Activated CD4-positive, CD25-positive, alpha-beta regulatory T cell treated with anti-CD3 and anti-CD28 coated beads, Interleukin-2, amount 50 U/mL, for 24 hours (primary cell): ENCODE results near the gene ABAT.
"Not testable (repeated sequence)": the region's sequence is repeated elsewhere in the genome, so short reads cannot be mapped to it uniquely, and the experiment has no call there.

Experiments used
- ATAC-seq, 2 donors: fragments of 150-1000 bp; cut with Tn5 transposase; one replicate each; pipeline ENCODE4 v1.10.0; 2021; ENCODE audit warnings: mild to moderate bottlenecking in 1 of 2, moderate library complexity in 1 of 2

The ABAT gene

GRCh38 chr16:8682551-8683259 lies 8.3 kb downstream of the ABAT start:
- ATAC-seq: no peak

DNA sequence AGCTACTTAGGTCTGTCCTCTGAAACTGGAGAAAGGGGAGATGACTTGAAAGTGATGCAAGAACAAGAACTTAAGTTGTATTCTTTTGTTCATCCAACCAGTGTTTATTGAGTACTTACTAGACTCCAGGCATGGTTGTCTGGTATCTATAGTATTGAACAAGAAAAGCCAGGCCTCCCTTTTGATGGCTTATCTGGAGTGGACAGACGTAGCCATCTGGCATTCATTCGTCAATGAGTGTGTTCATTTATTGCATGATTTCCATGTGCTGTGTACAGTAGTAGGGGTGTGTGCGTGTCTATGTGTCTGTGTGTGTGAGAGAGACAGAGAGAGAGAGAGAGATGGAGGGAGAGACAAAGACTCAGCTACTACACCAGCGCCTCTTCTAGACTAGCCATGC lies 9.2 kb downstream of the ABAT start:
- ATAC-seq: no peak

DNA sequence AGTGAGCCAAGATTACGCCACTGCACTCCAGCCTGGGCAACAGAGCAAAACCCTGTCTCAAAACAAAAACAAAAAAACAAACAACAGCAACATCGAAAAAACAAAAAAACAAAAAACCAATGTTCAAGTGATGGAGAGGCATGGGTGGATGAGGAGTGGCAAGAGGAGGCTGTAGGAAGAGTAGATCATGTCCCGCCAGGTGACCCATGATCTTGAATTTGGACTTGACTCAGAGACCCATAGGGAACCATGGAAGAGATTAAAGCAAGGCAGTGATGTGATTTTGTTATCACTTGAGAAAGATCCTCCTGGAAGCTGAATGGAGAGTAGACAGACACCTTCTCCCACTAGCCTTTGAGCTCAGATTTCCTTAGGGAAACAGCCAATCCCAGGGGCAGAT lies 11.2 kb downstream of the ABAT start:
- ATAC-seq: no peak

DNA sequence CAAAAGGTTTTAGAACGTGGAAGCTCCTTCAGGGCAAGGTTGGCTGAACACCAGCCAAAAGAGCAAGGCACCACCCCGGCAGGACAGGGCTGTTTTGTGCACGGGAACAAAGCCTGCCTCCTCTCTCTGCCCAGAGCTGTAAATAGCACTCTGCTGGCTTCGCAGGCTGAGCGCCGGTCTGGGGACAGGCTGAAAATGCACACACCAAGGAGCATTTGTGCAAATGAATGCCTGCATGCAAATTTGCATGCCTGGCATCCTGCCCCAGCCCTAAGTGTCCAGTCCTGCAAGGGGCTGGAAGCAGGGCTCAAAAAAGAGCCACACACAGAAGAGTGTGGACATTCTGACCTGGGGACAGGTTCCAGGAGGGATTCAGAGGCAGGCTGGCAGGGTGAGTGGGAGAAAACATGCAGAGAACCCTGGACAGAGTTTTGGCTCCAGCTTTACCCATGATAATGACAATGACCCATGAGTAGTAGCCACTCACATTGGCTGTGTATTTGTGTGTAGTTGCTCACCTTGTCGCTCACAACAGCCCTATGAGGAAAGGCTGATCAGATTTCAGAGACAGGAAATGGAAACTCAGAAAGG lies 11.7 kb downstream of the ABAT start:
- no peak for ATAC-seq

DNA sequence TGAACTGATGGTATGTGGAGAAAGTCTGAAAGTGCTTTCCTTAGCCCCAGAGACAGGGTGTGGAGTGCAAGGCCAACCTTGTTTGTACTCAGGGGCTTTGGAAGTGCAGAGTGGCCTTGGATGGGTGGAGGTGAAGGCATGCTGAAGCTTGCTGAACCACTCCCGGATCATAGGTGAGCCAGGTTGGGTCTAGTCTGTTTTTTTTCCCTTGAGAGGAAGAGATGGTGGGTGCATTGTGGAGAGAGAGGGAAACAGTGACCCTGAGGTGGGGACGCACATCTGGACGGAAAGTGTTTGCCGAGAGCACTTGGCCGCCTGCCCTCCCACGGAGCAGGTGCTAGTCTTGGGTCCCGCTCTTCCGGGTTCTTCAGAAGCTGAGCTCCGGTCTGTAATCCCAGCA lies 12.5 kb downstream of the ABAT start:
- no peak for ATAC-seq

DNA sequence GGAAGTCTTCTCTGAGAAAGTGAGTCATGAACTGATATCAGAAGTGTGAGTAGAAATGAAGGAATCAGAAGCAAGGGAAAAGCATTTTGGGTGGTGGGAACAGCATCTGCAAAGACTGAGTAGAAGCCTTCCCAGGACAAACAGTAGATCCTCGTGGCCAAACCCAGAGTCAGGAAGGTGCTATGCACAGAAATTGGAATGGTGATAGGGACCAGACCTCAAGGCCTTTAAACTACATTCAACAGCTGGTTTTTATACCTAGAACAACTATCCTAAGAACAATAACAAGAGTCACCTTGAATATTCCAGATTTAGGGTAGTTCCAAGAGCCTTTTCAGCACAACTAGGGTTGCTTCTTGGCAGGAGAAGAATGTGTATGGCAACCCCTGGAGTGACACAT lies 15.3 kb downstream of the ABAT start:
- no peak for ATAC-seq

DNA sequence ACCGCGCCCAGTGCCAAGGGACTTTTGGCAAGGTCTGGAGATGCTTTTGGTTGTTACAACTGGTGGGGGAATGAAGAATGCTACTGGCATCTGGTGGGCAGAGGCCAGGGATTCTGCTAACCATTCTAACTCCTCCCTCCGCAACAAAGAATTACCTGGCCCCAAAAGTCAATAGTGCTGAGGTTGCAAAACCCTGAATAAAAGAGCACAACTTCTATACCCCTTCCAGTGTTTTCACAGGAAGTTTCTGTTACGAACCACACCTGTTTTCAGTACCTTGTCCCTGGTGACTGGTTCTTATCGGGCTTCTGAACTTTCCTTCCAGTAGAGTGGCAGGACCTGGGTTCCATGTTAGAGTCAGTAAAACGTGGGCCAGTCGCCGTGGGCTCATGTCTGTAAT lies 17.3 kb downstream of the ABAT start:
- no peak for ATAC-seq

GRCh38 chr16:8694795-8695728 lies 20.6 kb downstream of the ABAT start:
- ATAC-seq: no peak

GRCh38 chr16:8696880-8697279 lies 22.5 kb downstream of the ABAT start:
- ATAC-seq: no peak

- no peak for ATAC-seq
Measured at GRCh38 chr16:8697965-8698364, 23.5 kb downstream of the ABAT start.

DNA sequence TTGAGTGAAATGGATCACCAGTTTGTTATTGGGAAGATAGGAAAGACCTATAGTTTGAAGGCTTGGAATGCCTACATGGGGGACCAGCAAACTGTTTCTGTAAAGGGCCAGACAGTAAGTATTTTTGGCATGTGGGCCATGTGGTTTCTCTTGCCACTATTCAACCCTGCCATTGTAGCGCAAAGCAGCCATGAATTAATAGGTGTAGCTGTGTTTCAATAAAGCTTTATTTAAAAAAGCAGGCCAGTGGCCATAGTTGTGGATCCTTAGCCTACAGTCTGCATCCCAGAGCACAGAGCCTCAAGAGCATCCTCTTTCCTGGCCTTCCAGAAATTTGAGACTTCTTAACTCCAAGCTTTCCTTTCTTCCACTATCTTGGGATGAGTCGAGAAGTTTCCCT lies 29.3 kb downstream of the ABAT start:
- ATAC-seq: no peak

DNA sequence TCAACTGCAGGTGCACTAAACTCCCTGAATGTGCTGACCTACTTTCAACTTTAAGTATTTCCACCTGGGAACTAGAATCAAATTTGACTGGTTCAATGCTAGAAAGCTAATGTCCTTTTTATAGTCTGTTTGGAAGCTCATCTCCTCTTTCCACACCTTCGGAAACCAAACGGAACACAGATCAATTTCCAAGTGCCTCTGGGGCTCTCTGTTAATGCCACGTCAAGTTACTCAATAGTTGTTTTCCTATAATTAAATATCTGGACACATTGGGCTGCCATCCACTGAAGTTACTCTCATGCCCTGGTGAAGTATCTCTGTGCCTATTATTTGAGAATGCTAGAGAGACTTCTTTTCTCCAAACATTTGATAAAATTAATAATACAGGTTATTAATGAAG lies 29.7 kb downstream of the ABAT start:
- ATAC-seq: no peak

GRCh38 chr16:8705100-8705822 lies 30.8 kb downstream of the ABAT start:
- not testable (repeated sequence) for ATAC-seq

GRCh38 chr16:8708536-8708935 lies 34.1 kb downstream of the ABAT start:
- no peak for ATAC-seq

GRCh38 chr16:8712589-8713361 lies 38.4 kb downstream of the ABAT start:
- no peak for ATAC-seq

DNA sequence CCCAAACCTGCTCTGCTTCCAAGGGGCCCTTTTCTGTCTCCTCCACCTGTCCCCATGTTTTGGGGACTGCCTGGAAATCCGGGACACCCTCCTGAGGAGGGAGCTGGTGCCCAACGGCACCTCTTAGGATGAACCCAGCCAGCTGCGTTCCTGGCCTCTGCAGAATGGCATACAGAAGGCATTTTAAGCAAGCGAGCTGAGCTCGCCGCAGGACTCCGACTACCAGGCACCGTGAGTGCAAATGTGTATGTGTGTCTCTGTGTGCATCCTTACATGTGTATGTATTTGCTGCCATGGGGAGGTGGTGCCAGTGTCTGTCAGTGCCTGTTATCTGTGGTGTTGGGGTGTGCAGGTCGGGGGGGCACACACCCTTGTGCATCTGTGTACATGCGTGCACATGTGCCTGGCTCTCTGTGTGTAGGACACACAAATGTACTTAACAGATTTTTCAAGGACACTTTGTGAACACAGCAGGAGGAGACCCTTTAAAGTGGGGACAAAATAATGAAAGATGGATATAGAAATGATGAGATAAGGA lies 39.3 kb downstream of the ABAT start:
- ATAC-seq: no peak

- ATAC-seq: no peak
Measured at GRCh38 chr16:8714174-8714573, 39.8 kb downstream of the ABAT start.

DNA sequence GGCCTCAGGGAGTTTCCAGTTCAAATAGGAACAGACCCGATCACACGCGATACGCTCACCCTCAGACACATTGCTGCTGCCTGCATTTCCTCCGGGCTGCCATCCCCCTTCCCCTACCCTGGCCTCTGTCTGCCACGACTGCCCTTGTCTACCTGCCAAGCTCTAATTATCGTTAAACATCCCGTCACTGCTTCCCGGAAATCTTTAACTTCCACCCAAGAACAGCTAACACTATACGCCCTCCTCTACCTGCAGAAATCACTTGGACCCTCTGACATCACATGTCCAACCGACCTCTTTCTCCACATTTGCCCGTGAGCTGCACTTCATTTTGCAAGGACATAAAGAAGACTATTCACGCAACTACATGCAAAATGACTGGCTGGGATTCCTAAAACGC lies 40.4 kb downstream of the ABAT start:
- no peak for ATAC-seq

DNA sequence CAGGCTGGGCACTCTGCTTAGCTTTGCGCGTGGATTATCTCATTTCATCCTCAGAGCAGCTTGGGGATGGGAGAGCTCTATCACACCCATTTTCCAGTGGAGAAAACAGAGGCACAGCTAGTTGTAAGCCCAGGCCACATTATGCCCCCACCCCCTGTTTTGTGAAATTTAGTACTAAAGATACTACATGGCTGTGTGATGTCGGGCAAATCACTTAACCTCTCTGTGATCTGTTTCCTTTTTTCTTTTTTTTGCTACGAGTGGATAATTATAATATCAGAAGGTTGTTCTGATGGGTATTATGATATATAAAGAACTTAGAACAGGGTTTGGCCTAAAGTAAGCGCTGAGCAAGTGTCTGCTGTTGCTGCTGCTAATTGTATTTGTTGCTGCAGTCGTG lies 41.6 kb downstream of the ABAT start:
- ATAC-seq: no peak

DNA sequence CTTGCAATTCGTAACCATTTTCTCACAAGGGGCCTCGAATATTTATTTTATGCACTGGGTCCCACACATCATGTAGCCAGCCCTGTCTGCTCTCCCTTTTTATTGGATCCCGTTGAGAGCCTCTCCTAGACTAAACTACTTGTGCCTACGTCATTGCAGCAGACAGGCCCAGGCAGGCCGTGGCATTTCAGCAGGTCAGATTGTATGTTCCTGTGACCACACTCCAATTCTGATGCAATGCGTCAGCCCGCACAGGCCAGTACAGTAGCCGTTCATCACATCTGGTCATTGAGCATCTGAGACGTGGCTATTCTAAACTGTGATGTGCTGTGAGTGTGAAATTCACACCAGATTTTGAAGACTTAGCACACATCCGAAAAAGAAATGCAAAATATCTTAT lies 42.2 kb downstream of the ABAT start:
- ATAC-seq: no peak

DNA sequence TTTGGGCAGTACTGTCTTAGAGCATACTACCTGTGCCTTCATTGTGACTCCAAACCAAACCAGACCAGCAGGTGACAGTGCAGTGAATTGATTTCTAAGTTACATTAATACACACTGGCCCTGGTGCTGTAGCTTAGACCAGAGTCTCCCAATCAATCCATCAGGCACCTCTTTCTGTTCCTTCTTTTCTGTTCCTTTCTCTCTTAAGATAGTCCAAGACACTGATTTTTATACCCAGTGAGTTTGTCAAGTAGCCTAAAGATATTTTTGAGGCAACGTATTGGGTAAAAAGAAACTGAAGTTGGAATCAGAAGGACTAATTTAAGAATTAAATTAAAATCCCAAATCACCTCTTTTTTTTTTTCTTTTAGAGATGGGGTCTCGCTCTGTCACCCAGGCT lies 43.1 kb downstream of the ABAT start:
- no peak for ATAC-seq

DNA sequence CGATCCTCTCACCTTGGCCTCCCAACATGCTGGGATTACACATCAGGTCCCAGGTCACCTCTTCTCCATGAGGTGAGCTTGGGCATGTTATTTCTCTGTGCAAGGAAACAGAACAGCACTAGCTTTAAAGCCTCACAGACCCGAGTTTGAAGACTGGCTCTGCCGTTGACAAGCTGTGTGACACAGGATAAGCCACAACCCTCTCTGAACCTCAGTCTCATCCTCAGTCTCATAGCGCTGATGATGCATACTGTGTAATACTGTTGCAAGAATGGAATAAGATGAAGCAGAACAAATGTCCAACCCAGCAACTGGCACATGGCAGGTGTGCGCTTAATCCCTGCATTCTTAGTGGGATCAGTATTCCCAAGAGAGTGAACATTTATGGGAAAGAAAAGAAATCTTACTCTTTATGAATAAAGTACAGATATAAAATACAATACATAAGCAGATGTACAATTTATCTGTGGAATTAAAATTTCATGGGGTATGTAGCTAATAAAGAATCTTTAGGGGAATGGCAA lies 43.5 kb downstream of the ABAT start:
- no peak for ATAC-seq
